Activated T-helper 2 cell treated with anti-CD3 and anti-CD28 coated beads, Interferon-gamma antibody, Interleukin-2, Interleukin-4, amounts not matched to agents 10 μg/mL and 5 μg/mL and 100 μg/mL, durations not matched to agents 14 hours and 24 hours and 36 hours (primary cell): Measurements from ENCODE around the gene GSG1. TPM values are rescaled to one million over a fixed set of nuclear protein-coding genes. Genes with fewer than 3 reads are reported as not detected.

Experiments used
- DNase-seq: peaks from one replicate; pipeline ENCODE4 v3.0.0; 2021; ENCODE audit warnings: low spot score
- H3K27ac Mint-ChIP-seq: one replicate; pipeline ENCODE4 v1.8.0; 2021; ENCODE audit warnings: mixed read lengths
- H3K27me3 Mint-ChIP-seq: one replicate; pipeline ENCODE4 v1.8.0; 2021; ENCODE audit warnings: low read depth, mixed read lengths
- H3K36me3 Mint-ChIP-seq: one replicate; pipeline ENCODE4 v1.8.0; 2021; ENCODE audit warnings: low read depth, mixed read lengths
- H3K4me1 Mint-ChIP-seq: one replicate; pipeline ENCODE4 v1.8.0; 2021; ENCODE audit warnings: low read depth, mixed read lengths
- H3K4me3 Mint-ChIP-seq: one replicate; pipeline ENCODE4 v1.8.0; 2021; ENCODE audit warnings: low read depth, mild to moderate bottlenecking, moderate library complexity, mixed read lengths
- H3K9me3 Mint-ChIP-seq: one replicate; pipeline ENCODE4 v1.8.0; 2021; ENCODE audit warnings: mixed read lengths
- intact Hi-C: fragments of 100-400 bp; cut with micrococcal nuclease; formaldehyde crosslinking; loops from one replicate; pipeline ENCODE4 v1.15.1; 2023
- total RNA-seq: library from RNA; stranded (reverse); gene quantifications from 2 replicates; pipeline ENCODE4 v1.2.3, GENCODE V29; 2022

Gene GSG1
- total RNA-seq, 1 donor from 2014 or later, result not detected

GRCh38 chr12:13112968-13113367, 9.5 kb upstream of the GSG1 start:
- Mint-ChIP-seq H3K27ac (no peak overlapping the region), H3K4me3 (no peak overlapping the region), H3K36me3 (no peaks in the 10 kb centered on the region), H3K9me3 (no peaks in the 10 kb centered on the region), H3K27me3 (peaks cover 37% of the 10 kb centered on the region), H3K4me1 (no peaks in the 10 kb centered on the region)
- intact Hi-C loops, result no loop called here
- no peak for DNase-seq

DNA sequence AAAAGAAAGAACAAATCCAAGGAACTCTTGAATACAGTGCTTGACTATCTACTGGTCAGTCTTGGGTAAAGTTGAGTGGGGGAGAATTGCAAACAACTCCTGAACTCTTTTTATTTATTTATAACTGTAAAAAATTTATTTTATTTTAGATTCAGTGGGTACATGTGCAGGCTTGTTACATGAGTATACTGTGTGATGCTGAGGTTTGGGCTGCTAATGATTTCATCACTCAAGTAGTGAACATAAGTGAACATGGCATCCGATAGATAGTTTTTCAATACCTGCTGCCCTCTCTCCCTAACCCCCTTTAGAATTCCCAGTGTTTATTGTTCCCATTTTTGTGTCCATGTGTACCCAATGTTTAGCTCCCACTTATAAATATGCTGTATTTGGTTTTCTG, 3.2 kb upstream of the GSG1 start:
- H3K4me1 Mint-ChIP-seq, result peaks cover 16% of the 10 kb centered on the region
- H3K4me3 Mint-ChIP-seq, result no peak overlapping the region
- no peak for DNase-seq
- intact Hi-C loops, result no loop called here
- H3K9me3 Mint-ChIP-seq, result no peaks in the 10 kb centered on the region
- H3K27ac Mint-ChIP-seq, result no peak overlapping the region
- H3K27me3 Mint-ChIP-seq, result peaks cover 24% of the 10 kb centered on the region
- no peaks in the 10 kb centered on the region for H3K36me3 Mint-ChIP-seq

DNA sequence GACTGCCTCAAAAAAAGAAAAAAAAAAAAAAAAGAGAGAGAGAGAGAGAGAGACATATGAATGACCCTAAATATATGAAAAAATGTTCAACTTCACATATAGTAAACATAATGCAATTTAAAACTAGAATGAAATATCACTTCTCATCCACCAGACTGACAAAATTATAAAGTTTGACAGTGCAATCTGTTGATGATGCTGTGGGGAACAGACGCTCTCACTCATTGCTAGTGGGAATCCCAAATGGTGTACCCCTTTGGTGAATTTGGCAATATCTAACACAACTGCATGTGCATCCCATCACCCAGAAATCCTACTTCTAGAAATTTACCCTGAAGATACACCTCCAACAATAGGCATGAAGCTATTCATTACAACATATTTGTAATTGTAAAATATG, 2.3 kb upstream of the GSG1 start:
- no peaks in the 10 kb centered on the region for H3K9me3 Mint-ChIP-seq
- H3K4me1 Mint-ChIP-seq, result peaks cover 17% of the 10 kb centered on the region
- intact Hi-C loops, result no loop called here
- H3K4me3 Mint-ChIP-seq, result no peak overlapping the region
- H3K27ac Mint-ChIP-seq, result no peak overlapping the region
- H3K27me3 Mint-ChIP-seq, result peaks cover 24% of the 10 kb centered on the region
- H3K36me3 Mint-ChIP-seq, result no peaks in the 10 kb centered on the region
- no peak for DNase-seq

GRCh38 chr12:13104409-13104808, 942 bp upstream of the GSG1 start:
- Mint-ChIP-seq H3K36me3 (no peaks in the 10 kb centered on the region), H3K27ac (no peak overlapping the region), H3K4me3 (no peak overlapping the region), H3K9me3 (no peaks in the 10 kb centered on the region), H3K4me1 (peaks cover 28% of the 10 kb centered on the region), H3K27me3 (peaks cover 18% of the 10 kb centered on the region)
- intact Hi-C loops, result loop anchor here (5.0 kb wide), 2 partner anchors 317 to 1668 kb away; partner anchors contain the start of gene APOLD1
- no peak for DNase-seq

DNA sequence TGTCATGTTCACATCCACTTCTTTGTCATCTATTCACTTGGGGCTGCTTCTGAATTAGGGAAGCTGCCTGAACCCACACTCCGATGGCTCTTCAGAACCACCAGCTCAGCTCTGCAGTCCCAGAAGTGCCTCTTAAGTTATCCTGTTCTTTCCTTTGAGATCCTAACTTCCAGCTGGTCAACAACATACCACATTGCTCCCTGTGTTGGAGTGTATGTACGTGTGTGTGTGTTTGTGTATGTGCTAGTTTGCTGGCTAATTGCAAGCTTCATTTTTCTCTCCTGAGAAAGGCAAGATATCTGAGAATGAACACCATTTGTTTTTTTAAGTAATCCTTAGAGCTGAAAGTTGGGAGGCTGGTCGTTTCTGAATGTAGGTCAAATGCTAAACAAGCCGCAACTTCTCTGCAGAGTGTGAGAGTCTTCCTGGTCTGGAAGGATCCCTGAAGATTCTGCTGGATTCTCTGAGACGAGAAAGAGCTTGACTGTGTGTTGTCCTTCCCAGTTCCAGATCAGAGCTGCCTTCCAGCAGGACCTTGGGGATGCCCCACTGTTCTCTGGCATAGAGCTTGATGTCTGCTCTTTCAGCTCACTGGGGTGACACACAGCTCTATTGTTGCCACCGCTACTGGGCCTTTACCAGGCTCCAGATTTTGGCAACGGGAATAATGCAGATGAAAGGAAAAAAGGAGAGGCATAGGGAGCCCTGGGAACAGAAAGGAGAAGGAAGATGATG, 839 bp downstream of the GSG1 start:
- Mint-ChIP-seq H3K4me1 (peaks cover 44% of the 10 kb centered on the region), H3K9me3 (no peaks in the 10 kb centered on the region), H3K27ac (no peak overlapping the region), H3K27me3 (peaks cover 10% of the 10 kb centered on the region), H3K36me3 (no peaks in the 10 kb centered on the region), H3K4me3 (peak overlapping the region; percentile 51)
- intact Hi-C loops, result loop anchor here (5.0 kb wide), 2 partner anchors 315 to 1670 kb away; partner anchors contain the start of gene APOLD1
- no peak for DNase-seq

DNA sequence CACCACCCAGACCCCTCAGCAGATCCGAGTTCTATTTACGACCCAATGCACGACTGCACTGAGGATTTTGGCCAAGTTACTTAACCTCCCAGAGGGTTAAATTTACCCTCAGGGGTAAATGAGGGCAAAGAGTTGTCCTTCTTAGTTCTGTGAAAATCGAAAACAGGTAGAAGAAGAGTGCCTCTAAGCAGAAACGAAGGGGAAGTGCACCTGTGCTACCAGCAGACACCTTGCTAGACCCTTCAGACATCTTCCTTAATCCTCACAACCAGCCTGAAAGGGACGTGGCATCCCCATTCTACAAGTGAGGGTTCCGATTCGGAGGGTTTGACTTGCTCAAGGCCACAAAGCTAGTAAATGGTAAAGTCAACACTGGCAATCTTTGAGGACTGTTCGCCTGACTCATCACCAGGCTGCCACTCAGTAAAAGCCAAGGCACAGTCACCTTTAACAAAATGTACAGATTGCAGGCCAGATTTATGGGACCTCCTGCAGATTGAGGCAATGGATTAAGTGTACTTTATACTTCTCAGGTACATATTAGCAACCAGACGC, 1.6 kb downstream of the GSG1 start:
- no peak for DNase-seq
- intact Hi-C loops, result loop anchor here (1.0 to 5.0 kb wide), 4 partner anchors 94 to 1670 kb away; partner anchors contain the start of genes APOLD1, EMP1 and HEBP1

GRCh38 chr12:13100882-13101769, 2.3 kb downstream of the GSG1 start:
- Mint-ChIP-seq H3K4me1 (peaks cover 47% of the 10 kb centered on the region), H3K27ac (peak overlapping the region; percentile 75), H3K27me3 (peaks cover 5% of the 10 kb centered on the region), H3K9me3 (no peaks in the 10 kb centered on the region), H3K36me3 (no peaks in the 10 kb centered on the region), H3K4me3 (peak overlapping the region; percentile 71)
- intact Hi-C loops, result loop anchor here (1.0 to 5.0 kb wide), 4 partner anchors 95 to 1671 kb away; partner anchors contain the start of genes APOLD1, EMP1 and HEBP1
- peak; percentile 89 for DNase-seq

More for the DNA sequence above, 1.6 kb downstream of the GSG1 start:
- H3K36me3 Mint-ChIP-seq, result no peaks in the 10 kb centered on the region
- peak overlapping the region; percentile 71 for H3K4me3 Mint-ChIP-seq
- H3K27me3 Mint-ChIP-seq, result peaks cover 9% of the 10 kb centered on the region
- H3K27ac Mint-ChIP-seq, result peak overlapping the region; percentile 75
- peaks cover 47% of the 10 kb centered on the region for H3K4me1 Mint-ChIP-seq
- no peaks in the 10 kb centered on the region for H3K9me3 Mint-ChIP-seq

DNA sequence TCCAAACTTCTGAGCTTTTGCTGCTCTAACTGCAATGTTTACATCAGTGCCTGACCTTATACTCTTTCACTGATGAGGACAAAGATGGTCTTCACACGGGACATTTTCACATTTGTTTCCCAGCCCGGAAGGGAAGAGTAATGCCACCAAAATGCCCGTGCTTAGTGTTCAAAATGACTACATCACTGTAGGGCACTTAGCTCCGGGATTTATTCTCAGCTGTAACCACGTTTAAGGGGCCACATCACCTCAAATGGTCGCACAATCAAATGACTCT, 2.9 kb downstream of the GSG1 start:
- Mint-ChIP-seq H3K36me3 (no peaks in the 10 kb centered on the region), H3K27ac (peak overlapping the region; percentile 74), H3K27me3 (peaks cover 2% of the 10 kb centered on the region), H3K9me3 (no peaks in the 10 kb centered on the region), H3K4me1 (peaks cover 47% of the 10 kb centered on the region), H3K4me3 (peak overlapping the region; percentile 70)
- no peak for DNase-seq
- intact Hi-C loops, result loop anchor here (2.0 to 5.0 kb wide), 3 partner anchors 100 to 1672 kb away; partner anchors contain the start of genes APOLD1 and HEBP1

DNA sequence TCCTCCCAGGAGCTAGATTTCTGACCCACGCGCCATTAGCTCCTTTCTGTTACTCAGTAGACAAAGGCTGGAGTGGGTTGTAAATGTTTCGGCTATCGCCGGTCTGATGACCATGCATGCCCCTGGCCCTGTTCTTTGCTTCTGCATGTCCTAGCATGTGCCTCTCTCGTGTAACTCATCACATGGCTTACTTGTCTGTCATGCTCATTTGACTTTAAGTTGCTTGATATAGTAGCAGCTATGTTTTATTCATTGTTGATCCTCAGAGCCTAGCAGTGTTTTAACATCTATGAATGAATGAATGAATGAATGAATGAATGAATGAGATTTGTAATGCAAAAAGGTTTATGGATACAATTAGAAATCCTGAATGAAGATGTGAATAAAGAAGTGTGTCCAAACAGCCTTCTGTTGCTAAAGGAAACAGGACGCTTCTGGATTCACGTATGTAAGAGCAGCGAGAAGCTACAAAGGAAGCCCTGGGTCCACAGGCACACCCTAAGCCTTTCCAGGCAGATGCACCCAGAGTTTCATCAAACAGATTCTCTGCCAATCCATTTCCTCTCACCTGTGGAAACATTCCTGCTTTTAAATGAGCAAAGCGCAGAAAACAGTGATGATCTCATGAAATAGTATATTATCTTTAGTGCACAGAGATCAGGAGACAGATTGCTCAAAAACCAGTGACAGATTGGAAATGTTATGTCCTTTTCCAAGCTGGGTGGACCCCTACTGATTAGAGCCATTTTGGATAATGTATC, 3.4 kb downstream of the GSG1 start:
- Mint-ChIP-seq H3K27me3 (peaks cover 2% of the 10 kb centered on the region), H3K36me3 (no peaks in the 10 kb centered on the region), H3K9me3 (no peaks in the 10 kb centered on the region), H3K27ac (peak overlapping the region; percentile 74), H3K4me1 (peaks cover 47% of the 10 kb centered on the region), H3K4me3 (peak overlapping the region; percentile 70)
- DNase-seq, result no peak
- intact Hi-C loops, result loop anchor here (2.0 to 10.0 kb wide), 5 partner anchors 55 to 1672 kb away; partner anchors contain the start of genes APOLD1, FAM234B and HEBP1

DNA sequence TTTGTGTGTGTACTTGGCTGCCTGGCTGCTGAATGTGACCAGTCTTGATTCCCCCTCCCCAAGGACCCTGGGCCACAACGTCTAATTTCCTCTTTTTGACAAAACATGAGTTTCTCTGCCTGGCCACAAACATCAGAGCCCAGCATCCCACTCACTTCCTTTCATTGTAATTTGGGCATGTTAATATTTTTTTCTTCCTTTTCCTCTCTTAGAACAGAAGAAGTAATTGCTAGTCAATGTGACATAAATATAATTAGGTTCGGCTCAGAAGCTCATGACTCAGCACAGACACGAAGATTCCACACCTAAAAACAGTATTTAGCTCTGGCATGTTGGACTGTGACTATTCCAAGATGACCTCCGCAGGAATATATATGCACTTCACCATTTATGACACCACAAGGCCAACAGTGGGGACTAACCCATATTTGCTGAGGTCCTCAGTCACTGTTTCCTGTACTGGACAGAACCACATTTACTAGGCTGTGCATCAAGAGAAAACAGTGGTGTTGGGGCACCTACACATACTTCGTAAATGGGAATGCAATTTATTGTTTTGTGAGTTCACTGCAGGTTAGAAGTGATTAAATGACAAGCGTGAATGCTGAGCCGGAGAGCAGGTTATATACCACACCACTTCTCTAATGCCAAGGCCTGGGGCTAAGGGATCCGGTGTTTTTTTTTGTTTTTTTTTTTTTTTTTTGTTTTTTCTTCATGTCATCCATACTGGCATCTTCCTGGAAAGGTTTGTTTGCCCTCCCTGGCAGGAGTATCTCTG, 4.2 kb downstream of the GSG1 start:
- no peaks in the 10 kb centered on the region for H3K36me3 Mint-ChIP-seq
- peaks cover 4% of the 10 kb centered on the region for H3K27me3 Mint-ChIP-seq
- peak overlapping the region; percentile 10 for H3K27ac Mint-ChIP-seq
- no peaks in the 10 kb centered on the region for H3K9me3 Mint-ChIP-seq
- DNase-seq, result no peak
- intact Hi-C loops, result loop anchor here (2.0 to 10.0 kb wide), 2 partner anchors 54 to 182 kb away; partner anchors contain the start of gene FAM234B
- no peak overlapping the region for H3K4me3 Mint-ChIP-seq
- H3K4me1 Mint-ChIP-seq, result peaks cover 47% of the 10 kb centered on the region

DNA sequence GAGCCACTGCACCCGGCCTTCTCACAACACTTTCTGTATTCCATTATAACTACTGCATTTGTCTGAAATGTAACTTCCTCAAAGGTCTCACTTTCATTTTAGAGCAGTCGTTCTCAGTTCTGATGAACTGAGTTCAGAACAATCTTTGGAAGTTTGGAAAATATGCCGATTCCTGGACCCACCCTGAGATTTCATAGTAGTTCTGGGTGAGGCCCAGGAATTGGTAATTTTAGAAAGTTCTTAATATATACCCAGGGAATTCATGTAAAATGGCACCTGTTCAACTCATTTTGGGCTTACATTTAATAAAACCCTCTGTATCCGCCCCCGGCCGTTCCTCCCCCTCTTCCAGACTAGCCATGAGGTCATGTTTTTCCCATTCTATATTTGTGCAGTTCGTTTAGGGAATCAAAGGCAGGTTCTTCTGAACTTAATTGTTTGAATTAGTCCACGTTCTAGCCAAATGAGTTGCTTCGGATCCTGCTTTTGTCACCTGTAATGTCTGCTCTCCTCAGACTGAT, 5.9 kb downstream of the GSG1 start:
- H3K27me3 Mint-ChIP-seq, result peaks cover 8% of the 10 kb centered on the region
- no peak for DNase-seq
- peaks cover 37% of the 10 kb centered on the region for H3K4me1 Mint-ChIP-seq
- H3K36me3 Mint-ChIP-seq, result no peaks in the 10 kb centered on the region
- no peaks in the 10 kb centered on the region for H3K9me3 Mint-ChIP-seq
- intact Hi-C loops, result loop anchor here (1.0 to 10.0 kb wide), 3 partner anchors 53 to 181 kb away; partner anchors contain the start of gene FAM234B
- peak overlapping the region; percentile 41 for H3K4me3 Mint-ChIP-seq
- H3K27ac Mint-ChIP-seq, result peak overlapping the region; percentile 40
